Stimulated activated CD8-positive, alpha-beta memory T cell treated with anti-CD3 and anti-CD28 coated beads, Interleukin-4, amount 100 ng/mL, for 24 hours (primary cell): ENCODE results near the gene EID2.
A peak's percentile ranks its signal among the peaks of the same experiment; 100 is the strongest.

Experiments
- DNase-seq: peaks from one replicate; pipeline ENCODE4 v3.0.0-alpha.2; 2020; ENCODE audit warnings: low read depth

The EID2 gene

DNA sequence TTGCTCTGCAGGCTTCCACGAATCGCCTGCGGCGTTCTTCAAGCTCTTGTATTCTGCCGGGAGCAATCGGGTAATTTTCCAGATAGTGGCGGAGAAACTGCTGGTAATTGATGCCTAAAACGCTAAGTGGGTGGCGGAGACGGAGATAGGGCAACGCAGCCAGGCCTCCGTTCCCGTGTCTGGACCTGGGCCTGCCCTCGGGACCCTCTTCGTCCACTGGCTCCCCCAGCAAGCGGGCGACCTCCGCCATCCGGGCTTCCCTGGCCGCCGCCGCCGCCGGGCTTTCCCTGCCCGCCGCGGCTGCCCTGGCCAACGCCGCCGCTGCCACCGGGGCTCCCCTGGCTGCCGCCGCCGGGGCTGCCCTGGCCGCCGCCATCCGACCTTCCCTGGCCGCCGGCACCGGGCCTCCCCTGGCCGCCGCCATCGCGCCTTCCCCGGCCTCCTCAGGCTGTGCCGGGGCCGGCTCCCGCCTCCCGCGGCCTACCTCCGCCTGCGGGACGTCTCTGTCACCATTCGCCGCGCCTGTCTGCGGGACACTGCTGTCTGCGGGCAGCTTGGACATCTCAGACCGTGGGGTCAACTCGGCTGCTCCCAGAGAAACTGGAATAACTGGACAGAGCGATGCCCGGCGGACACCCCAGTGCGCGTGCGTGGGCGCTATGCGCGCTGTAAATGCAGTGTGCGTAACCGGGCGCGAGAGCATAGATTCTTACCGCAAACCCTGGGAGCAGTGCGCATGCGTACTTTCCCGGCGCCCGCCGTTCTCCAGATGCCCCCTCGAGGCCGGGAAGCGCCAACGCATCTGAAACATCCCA is at the start of gene EID2:
Gene EID2 (minus strand): TSS at position 644 of the 815 bp plus-strand sequence. CDS start 82 bp downstream, at position 562.
- DNase-seq = peak; percentile 89

GRCh38 chr19:39588066-39588465 is 48.1 kb upstream of the EID2 start:
- DNase-seq = no peak

- DNase-seq = no peak
These were observed 47.5 kb upstream of the EID2 start for GRCh38 chr19:39587496-39587895.

- DNase-seq = no peak
These were observed 43.1 kb upstream of the EID2 start for GRCh38 chr19:39582891-39583625.

DNA sequence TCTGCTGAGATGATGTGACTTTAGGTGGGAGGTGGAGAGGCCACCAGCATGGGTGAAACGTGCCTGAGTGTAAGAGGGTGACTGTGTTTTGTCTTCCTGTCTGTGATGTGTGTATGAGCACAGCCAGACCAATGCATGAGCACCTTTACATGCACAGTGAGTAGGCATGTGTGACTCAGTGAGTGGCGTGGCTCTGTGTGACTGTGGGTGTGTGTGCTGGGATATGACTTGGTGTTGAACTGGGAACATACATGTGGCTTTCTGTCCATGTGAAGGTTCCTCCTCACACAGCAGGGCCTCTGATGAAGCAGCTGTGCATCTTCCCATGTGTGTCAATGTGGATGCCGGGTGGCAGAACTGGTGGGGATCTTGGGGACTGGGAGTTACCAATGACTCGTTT is 42.5 kb upstream of the EID2 start:
- DNase-seq = no peak

GRCh38 chr19:39568604-39569003 is 28.6 kb upstream of the EID2 start:
- DNase-seq = no peak

DNA sequence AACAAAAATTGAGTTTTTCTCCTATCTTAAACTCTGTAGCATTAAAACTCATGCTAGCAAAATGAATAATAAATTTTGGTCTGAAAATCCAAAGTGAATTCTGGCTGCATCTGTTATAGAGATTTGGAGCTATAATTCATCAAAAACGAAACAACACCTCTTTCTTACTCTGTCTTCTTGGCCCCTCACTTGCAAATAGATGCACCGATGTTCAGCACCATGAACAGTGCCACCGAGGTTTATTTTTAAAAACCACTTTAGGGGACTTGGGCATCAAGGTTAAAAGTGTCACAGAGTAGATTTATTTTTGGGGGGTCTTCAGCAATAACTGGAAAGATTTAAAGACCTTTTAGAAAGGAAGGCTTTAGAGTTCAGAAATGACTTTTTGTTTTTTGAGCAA is 26.1 kb upstream of the EID2 start:
- no peak for DNase-seq

DNA sequence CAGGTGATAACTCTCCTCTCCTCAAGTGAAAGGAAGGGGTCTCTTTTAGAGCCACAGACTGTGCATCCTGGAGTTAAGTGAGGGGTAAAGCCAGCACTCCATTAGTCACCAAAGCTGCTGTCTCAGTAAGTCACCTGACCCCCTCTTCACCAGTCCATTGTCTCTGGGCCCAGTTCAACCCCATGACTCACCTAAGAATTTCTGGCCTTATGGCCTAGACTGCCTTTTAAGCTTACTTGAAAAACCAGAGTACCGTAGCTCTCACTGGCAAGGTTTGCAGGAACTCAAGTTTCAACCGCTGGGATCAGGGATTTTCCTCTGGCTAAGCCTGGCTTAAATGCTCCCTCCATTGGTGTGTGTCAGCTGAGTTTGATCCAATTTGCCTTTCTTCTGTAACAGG is 23.4 kb upstream of the EID2 start:
- DNase-seq = no peak

GRCh38 chr19:39558624-39559117 is 18.7 kb upstream of the EID2 start:
- DNase-seq = no peak

GRCh38 chr19:39557811-39558623 is 18.1 kb upstream of the EID2 start:
- DNase-seq = no peak

GRCh38 chr19:39555883-39556282 is 15.9 kb upstream of the EID2 start:
- no peak for DNase-seq

DNA sequence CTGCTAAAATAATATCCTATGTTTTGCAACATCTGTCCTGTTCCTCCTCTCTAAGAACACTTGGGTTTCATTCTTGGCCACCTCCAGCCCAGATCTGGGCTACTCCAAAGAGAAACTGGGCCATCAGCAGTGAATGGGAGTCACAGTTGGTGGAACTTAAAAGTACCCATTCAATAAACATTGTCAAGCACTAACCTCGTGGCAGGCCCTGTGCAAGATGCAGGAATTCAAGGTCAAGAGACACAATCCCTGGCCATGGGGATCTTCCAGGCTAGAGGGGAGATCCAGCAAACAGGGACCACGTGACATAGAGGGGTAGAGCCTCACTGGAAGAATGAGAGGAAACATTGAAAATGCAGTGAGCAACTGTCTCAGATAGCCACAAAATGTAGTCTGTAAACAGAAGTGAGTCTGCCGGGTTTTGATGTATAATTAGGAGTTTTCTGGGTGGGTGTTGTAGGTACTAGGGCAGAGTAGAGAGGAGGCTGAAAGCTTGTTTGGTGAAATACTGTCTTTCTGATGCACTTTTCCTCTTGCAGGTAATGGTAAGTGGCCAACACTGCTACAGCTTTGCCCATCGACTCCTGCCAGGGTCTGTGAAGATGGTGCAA is 14.8 kb upstream of the EID2 start:
- DNase-seq = no peak

DNA sequence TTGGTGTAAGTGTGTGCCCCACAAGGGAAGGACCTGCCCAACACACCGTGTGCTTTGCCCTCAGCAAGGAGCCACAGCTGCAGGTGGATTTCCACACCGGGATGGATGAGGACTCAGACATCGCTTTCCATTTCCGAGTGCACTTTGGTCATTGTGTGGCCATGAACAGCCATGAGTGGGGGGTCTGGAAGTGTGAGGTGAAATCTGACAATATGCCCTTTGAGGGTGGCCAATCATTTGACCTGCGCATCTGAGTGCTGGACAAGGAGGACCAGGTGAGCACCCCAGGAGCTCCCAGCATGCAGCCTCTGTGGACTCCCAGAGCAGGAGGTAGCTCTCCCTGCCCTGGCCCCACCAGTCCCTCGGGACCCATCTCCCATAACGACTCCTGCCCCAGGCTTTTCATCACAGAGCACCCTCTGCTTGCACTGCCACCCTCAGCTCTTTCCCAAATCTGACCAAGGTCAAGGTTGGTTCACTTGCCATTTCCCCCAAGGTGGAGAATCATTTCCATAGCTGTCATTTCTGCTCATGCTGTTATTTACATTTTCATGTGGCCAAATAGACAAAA is 13.2 kb upstream of the EID2 start:
- DNase-seq = no peak

DNA sequence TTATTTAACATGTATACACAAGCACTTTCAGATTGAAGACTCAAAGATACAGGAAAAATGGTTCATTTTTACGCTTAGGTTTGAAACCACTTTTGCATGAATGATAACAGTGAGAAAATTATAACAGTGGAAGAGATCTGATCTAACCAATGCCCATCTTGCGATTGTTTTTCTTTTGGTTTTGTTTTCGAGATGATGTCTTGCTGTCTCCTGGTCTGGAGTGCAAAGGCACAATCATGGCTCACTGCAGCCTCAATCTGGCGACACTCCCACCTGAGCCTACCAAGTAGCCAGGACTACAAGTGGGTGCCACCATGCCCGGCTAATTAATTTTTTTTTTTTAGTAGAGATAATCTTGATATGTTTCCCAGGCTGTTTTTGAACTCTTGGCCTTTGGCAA is 10.2 kb upstream of the EID2 start:
- DNase-seq = no peak

DNA sequence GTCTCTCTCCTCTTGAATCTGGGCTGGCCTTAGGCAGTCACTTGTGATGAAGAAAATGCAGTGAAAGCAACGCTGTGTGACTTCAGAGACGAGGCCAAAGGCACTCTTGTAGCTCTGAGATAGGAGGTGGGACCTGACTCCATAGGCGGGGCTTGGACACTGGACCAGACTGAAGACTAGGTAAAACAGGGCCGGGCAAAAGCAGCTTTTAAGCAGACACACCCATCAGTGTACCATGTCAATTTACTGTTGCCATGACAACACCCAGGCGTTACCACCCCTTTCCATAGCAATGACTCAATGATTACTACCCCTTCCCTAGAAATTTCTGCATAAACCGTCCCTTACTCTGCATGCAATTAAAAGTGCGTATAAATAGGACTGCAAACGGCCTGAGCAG is 6.6 kb upstream of the EID2 start:
- no peak for DNase-seq

GRCh38 chr19:39544911-39545310 is 5.0 kb upstream of the EID2 start:
- no peak for DNase-seq

DNA sequence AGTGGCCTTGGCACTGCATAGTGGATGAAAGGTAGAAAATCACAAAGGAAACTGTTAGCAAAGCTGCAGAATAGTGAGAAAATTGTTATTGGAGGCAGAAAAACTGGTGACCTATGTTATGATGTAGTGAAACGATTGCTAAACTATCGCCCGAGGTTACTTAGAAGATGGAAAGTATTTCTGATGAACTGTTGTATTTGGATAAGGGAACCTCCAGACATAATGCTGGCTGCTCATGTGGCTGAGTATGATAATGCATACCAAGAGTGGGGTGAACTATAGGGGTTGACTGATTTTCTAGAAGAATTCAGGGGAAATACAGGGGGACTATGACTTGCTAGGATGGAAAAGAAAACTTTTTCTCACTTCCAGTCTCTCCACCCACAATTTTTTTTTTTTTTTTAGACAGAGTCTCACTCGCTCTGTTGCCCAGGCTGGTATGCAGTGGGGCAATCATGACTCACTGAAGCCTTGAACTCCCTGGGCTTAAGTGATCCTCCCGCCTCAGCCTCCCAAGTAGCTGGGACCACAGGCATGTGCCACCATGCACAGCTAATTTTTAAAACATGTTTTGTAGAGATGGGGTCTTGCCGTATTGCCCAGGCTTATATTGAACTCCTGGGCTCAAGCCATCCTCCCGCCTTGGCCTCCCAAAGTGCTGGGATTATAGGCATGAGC is 4.4 kb upstream of the EID2 start:
- DNase-seq = no peak

- no peak for DNase-seq
These were observed 3.5 kb upstream of the EID2 start for GRCh38 chr19:39543477-39543857.

GRCh38 chr19:39542206-39542605 is 2.2 kb upstream of the EID2 start:
- no peak for DNase-seq

GRCh38 chr19:39540333-39540673 is 342 bp upstream of the EID2 start:
- no peak for DNase-seq

DNA sequence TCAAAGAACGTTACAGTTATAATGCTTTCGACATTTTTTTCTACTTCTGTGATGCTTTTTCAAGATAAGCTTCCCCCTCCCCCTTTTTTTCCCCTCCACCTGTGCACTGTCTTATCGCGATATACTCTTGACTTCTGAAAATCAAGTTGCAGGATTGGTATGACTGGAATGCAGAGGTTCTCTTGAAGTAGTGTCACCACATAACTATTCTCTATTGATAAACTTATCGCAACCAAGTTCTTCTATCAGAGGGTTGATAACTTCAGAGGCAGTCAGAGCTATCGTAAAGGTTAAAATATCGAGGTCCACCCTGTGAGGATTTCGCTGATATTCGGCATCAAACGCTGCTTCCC is 820 bp downstream of the EID2 start:
- no peak for DNase-seq
